Ishikawa (cell line): ENCODE results near the gene ATP5IF1.

Experiments used
- CEBPB ChIP-seq: IDR thresholded peaks from 2 replicates; pipeline ENCODE4 v1.6.1; 2012
- CREB1 ChIP-seq: IDR thresholded peaks from 2 replicates; pipeline ENCODE4 v1.6.1; 2012; ENCODE audit warnings: low read depth
- EGR1 ChIP-seq: IDR thresholded peaks from 2 replicates; pipeline ENCODE4 v1.6.1; 2012
- FOXM1 ChIP-seq: IDR thresholded peaks from 2 replicates; pipeline ENCODE4 v1.6.1; 2012; ENCODE audit warnings: low read depth, borderline replicate concordance
- NFIC ChIP-seq: IDR thresholded peaks from 2 replicates; pipeline ENCODE4 v1.6.1; 2012
- RAD21 ChIP-seq: IDR thresholded peaks from 2 replicates; pipeline ENCODE4 v1.6.1; 2012; ENCODE audit warnings: low read depth
- TAF1 ChIP-seq: IDR thresholded peaks from 2 replicates; pipeline ENCODE4 v1.6.1; 2012; ENCODE audit warnings: low read depth, mild to moderate bottlenecking
- TCF12 ChIP-seq: IDR thresholded peaks from 2 replicates; pipeline ENCODE4 v1.6.1; 2012; ENCODE audit warnings: low read depth
- TEAD4 ChIP-seq: IDR thresholded peaks from 2 replicates; pipeline ENCODE4 v1.6.1; 2012
- YY1 ChIP-seq: IDR thresholded peaks from 2 replicates; pipeline ENCODE4 v1.6.1; 2012; ENCODE audit warnings: low read depth
- ZBTB7A ChIP-seq: IDR thresholded peaks from 2 replicates; pipeline ENCODE4 v1.6.1; 2012; ENCODE audit warnings: low read depth
- TF ChIP-seq, protein P1 (sequence below): IDR thresholded peaks from 2 replicates; pipeline ENCODE4 v1.6.1; 2012; ENCODE audit warnings: low read depth, mild to moderate bottlenecking
- TF ChIP-seq, protein P2 (sequence below): IDR thresholded peaks from 2 replicates; pipeline ENCODE4 v1.6.1; 2012

DNA sequence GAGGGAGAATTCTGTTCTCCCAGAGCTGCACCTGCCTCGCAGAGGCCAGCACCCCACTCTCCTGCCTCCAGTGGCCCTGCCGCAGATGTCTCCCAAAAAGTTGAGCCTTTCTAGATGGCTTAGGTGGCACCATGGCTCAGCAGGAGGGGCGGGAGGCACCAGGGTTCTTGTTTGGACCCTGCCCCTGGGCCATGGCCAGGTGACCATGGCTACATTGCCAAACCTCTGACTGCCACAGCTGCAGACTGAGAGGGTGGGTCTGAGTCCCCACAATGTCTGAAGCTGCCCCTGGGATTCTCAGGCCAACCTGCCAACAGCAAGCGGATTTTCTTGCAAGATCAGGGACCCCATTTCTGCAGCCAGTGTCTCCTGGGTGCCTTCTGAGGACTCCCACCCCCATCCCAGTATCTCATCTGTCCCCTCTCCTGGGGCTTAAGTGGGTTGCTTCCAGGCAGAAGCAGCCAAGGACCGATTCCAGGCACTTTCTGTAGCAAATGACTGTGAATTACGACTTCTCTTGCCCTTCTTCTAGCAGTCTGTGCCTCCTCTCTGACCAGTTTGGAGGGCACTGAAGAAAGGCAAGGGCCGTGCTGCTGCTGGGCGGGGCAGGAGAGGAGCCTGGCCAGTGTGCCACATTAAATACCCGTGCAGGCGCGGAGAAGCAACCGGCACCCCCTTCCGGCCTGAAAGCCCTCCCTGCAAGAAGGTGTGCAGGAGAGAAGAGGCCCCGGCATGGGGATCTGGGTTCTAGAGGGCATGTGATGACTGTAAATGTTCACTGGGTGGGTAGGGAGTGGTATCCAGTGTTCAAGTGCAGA is 45.9 kb downstream of the ATP5IF1 start:
- no peak for TF ChIP-seq FOXM1
- TF ChIP-seq, protein P1, sequence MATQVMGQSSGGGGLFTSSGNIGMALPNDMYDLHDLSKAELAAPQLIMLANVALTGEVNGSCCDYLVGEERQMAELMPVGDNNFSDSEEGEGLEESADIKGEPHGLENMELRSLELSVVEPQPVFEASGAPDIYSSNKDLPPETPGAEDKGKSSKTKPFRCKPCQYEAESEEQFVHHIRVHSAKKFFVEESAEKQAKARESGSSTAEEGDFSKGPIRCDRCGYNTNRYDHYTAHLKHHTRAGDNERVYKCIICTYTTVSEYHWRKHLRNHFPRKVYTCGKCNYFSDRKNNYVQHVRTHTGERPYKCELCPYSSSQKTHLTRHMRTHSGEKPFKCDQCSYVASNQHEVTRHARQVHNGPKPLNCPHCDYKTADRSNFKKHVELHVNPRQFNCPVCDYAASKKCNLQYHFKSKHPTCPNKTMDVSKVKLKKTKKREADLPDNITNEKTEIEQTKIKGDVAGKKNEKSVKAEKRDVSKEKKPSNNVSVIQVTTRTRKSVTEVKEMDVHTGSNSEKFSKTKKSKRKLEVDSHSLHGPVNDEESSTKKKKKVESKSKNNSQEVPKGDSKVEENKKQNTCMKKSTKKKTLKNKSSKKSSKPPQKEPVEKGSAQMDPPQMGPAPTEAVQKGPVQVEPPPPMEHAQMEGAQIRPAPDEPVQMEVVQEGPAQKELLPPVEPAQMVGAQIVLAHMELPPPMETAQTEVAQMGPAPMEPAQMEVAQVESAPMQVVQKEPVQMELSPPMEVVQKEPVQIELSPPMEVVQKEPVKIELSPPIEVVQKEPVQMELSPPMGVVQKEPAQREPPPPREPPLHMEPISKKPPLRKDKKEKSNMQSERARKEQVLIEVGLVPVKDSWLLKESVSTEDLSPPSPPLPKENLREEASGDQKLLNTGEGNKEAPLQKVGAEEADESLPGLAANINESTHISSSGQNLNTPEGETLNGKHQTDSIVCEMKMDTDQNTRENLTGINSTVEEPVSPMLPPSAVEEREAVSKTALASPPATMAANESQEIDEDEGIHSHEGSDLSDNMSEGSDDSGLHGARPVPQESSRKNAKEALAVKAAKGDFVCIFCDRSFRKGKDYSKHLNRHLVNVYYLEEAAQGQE = no peak
- TF ChIP-seq TAF1 = no peak
- no peak for TF ChIP-seq ZBTB7A
- TF ChIP-seq CREB1 = no peak
- TF ChIP-seq, protein P2, sequence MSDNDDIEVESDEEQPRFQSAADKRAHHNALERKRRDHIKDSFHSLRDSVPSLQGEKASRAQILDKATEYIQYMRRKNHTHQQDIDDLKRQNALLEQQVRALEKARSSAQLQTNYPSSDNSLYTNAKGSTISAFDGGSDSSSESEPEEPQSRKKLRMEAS = no peak
- TF ChIP-seq YY1 = no peak
- no peak for TF ChIP-seq EGR1
- TF ChIP-seq CEBPB = no peak
- no peak for TF ChIP-seq TEAD4
- no peak for TF ChIP-seq RAD21
- no peak for TF ChIP-seq NFIC
- no peak for TF ChIP-seq TCF12
